ENCODE measurements around the gene MYO1D.

Gene MYO1D

GRCh38 chr17:32444301-32445073 is 432.4 kb downstream of the MYO1D start, which contains the start of gene PSMD11:
PSMD11 (plus strand) TSS chr17:32444510; CDS start chr17:32444524, 14 bp downstream.
- peak; percentile 99 for DNase-seq

- DNase-seq, result no peak
Observed at GRCh38 chr17:32443827-32444300, 433.1 kb downstream of the MYO1D start.

All from stimulated activated CD4-positive, alpha-beta T cell treated with anti-CD3 and anti-CD28 coated beads, Interleukin-2, amount 100 ng/mL, for 24 hours (primary cell).